Measurements from ENCODE around the gene MRPL38.

MRPL38 gene

GRCh38 chr17:75920045-75920560, 15.4 kb upstream of the MRPL38 start:
- no peak for DNase-seq

GRCh38 chr17:75919611-75920010, 14.9 kb upstream of the MRPL38 start:
- DNase-seq: no peak

GRCh38 chr17:75917917-75918445, 13.3 kb upstream of the MRPL38 start:
- DNase-seq: no peak

GRCh38 chr17:75917141-75917916, 12.6 kb upstream of the MRPL38 start:
- no peak for DNase-seq

- no peak for DNase-seq
Observed at GRCh38 chr17:75915268-75915667, 10.6 kb upstream of the MRPL38 start.

GRCh38 chr17:75914643-75915267, 10.1 kb upstream of the MRPL38 start:
- DNase-seq: peak in 4 of 56 donors; percentile 8 to 27 (median 15)

GRCh38 chr17:75913537-75914210, 9.0 kb upstream of the MRPL38 start:
- DNase-seq: no peak

- DNase-seq: no peak
Observed at GRCh38 chr17:75910699-75911098, 6.0 kb upstream of the MRPL38 start.

GRCh38 chr17:75909812-75910274, 5.2 kb upstream of the MRPL38 start:
- peak in 2 of 56 donors; percentile 10 to 22 for DNase-seq

GRCh38 chr17:75909051-75909811, 4.5 kb upstream of the MRPL38 start:
- DNase-seq: peak in 18 of 56 donors; percentile 13 to 60 (median 36)

- DNase-seq: peak in 4 of 56 donors; percentile 9 to 35 (median 26)
Observed at GRCh38 chr17:75908201-75908600, 3.5 kb upstream of the MRPL38 start.

- no peak for DNase-seq
Observed at GRCh38 chr17:75906143-75906884, 1.6 kb upstream of the MRPL38 start.

- no peak for DNase-seq
Observed at GRCh38 chr17:75902406-75902805, 2.3 kb downstream of the MRPL38 start.

- no peak for DNase-seq
Observed at GRCh38 chr17:75901727-75902126, 3.0 kb downstream of the MRPL38 start.

GRCh38 chr17:75900691-75901533, 3.8 kb downstream of the MRPL38 start:
- DNase-seq: no peak

GRCh38 chr17:75899767-75900468, 4.8 kb downstream of the MRPL38 start:
- no peak for DNase-seq

- DNase-seq: no peak
Observed at GRCh38 chr17:75899353-75899752, 5.3 kb downstream of the MRPL38 start.

GRCh38 chr17:75898791-75899190, 5.9 kb downstream of the MRPL38 start:
- DNase-seq: no peak

GRCh38 chr17:75898065-75898464, 6.6 kb downstream of the MRPL38 start:
- DNase-seq: no peak
